ENCODE data around the gene HIVEP3. TPM values are rescaled to one million over a fixed set of nuclear protein-coding genes. Genes with fewer than 3 reads are reported as not detected.

HIVEP3 gene
- total RNA-seq, 4 donors from 2014 or later: 6.1 to 10.1 (median 7.8) TPM

DNA sequence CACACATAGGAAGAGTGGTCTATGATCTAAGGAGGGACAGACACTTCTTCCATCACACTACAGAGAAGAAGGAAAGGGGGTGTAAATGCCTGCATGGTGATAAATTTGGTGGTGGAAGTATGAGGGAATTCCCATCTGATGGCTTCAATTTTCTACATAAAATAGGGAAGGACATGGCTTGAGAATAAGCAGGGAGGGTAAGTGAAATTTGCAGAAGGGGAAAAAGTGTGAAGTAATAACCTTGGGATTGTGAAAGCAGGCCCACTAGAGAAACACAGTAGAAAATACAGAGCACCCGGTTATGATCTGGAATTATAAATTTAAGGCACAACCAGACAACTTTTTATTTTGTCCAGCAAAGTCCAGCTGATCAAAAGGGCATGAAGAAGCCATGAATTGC is 22.7 kb upstream of the HIVEP3 start:
- DNase-seq (ENCODE audit: low spot score): no peak
- ATAC-seq (ENCODE audit: low FRiP score): no peak
- TF ChIP-seq, protein P1, sequence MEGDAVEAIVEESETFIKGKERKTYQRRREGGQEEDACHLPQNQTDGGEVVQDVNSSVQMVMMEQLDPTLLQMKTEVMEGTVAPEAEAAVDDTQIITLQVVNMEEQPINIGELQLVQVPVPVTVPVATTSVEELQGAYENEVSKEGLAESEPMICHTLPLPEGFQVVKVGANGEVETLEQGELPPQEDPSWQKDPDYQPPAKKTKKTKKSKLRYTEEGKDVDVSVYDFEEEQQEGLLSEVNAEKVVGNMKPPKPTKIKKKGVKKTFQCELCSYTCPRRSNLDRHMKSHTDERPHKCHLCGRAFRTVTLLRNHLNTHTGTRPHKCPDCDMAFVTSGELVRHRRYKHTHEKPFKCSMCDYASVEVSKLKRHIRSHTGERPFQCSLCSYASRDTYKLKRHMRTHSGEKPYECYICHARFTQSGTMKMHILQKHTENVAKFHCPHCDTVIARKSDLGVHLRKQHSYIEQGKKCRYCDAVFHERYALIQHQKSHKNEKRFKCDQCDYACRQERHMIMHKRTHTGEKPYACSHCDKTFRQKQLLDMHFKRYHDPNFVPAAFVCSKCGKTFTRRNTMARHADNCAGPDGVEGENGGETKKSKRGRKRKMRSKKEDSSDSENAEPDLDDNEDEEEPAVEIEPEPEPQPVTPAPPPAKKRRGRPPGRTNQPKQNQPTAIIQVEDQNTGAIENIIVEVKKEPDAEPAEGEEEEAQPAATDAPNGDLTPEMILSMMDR (IDR thresholded peaks at IDR 0.05): no peak

GRCh38 chr1:41939194-41939593 is 20.5 kb upstream of the HIVEP3 start:
- DNase-seq (ENCODE audit: low spot score) (no peak), ATAC-seq (ENCODE audit: low FRiP score) (no peak)
- TF ChIP-seq, protein P1 (IDR thresholded peaks at IDR 0.05): no peak

- DNase-seq (ENCODE audit: low spot score): no peak
- ATAC-seq (ENCODE audit: low FRiP score): no peak
- TF ChIP-seq, protein P1 (IDR thresholded peaks at IDR 0.05): no peak
Observed at GRCh38 chr1:41936107-41936506, 17.4 kb upstream of the HIVEP3 start.

DNA sequence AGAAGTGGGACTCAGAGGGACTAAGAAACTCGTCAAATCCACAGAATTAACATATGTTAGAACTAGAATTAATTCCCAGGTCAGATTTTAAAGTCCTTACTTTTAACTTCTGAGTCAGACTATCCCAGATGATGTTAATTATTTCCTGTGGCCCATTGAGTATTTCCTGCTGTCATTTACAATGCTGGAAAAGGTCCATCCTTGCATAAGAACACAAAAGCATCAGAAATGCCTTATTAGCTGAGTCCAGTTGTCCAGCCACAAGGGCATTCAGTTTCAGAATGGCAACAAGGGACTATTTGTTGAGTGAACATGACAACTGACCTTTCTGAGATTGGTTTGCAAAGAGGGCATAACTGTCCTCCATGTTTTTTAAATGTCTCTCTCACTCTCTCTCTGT is 16.5 kb upstream of the HIVEP3 start:
- TF ChIP-seq, protein P1 (IDR thresholded peaks at IDR 0.05): no peak
- ATAC-seq (ENCODE audit: low FRiP score): no peak
- no peak for DNase-seq (ENCODE audit: low spot score)

GRCh38 chr1:41933106-41933505 is 14.4 kb upstream of the HIVEP3 start:
- ATAC-seq (ENCODE audit: low FRiP score): no peak
- DNase-seq (ENCODE audit: low spot score): no peak
- TF ChIP-seq, protein P1 (IDR thresholded peaks at IDR 0.05): no peak

DNA sequence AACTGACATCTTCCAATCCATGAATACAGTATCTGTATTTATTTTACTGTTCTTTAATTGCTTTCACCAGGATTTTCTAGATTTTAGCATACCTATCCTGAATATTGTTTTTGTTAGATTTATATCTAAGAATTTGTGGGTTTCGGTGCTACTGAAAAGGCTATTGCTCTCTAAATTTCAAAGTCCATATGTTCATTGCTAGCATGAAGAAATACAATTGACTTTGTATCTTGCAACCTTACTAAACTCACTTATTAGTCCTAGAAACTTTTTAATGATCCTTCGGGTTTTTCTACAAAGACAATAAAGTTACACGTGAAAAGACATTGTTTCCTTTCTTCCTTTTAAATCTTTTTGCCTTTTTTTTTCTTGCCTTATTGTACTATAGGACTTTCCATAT is 12.9 kb upstream of the HIVEP3 start:
- ATAC-seq (ENCODE audit: low FRiP score): no peak
- no peak for DNase-seq (ENCODE audit: low spot score)
- TF ChIP-seq, protein P1 (IDR thresholded peaks at IDR 0.05): no peak

DNA sequence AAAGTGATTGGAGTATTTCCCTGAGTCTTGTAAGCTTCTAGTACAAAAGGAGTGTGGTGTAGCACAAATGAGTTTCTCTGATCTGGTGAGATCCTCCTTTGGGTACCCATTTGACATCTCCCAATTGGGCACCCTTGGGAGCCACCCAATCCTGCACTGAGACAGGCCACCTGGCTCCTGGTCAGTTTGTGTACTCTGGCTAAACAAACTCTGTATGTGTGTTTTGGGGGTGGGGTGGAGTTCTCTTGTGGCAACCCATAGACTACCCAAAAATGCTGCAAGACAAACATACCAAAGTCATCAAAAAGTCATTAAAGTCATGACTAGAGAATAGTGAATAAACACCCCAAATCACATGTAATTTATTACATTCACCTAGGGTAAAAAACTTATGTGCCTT is 8.4 kb upstream of the HIVEP3 start:
- ATAC-seq (ENCODE audit: low FRiP score): no peak
- no peak for DNase-seq (ENCODE audit: low spot score)
- TF ChIP-seq, protein P1 (IDR thresholded peaks at IDR 0.05): no peak

Data from omental fat pad (tissue), 4 donors.